ENCODE data around the gene PCDH9. TPM values are rescaled to one million over a fixed set of nuclear protein-coding genes. Genes with fewer than 3 reads are reported as not detected.

The PCDH9 gene
- total RNA-seq, 1 donor from 2014 or later, result 9.8 TPM

GRCh38 chr13:66681403-66681802 lies 548.7 kb downstream of the PCDH9 start:
- peaks cover 3% of the 10 kb centered on the region for H3K36me3 Mint-ChIP-seq (ENCODE audit: low read depth)
- H3K4me3 Mint-ChIP-seq (ENCODE audit: unreplicated experiment), result no peak overlapping the region
- no peak overlapping the region for H3K27ac Mint-ChIP-seq (ENCODE audit: unreplicated experiment)
- peaks cover 7% of the 10 kb centered on the region for H3K9me3 Mint-ChIP-seq (ENCODE audit: low read depth)
- H3K27me3 Mint-ChIP-seq (ENCODE audit: low read depth), result no peaks in the 10 kb centered on the region
- no peak for TF ChIP-seq CTCF (IDR thresholded peaks at IDR 0.05)
- H3K4me1 Mint-ChIP-seq (ENCODE audit: low read depth), result no peaks in the 10 kb centered on the region
- DNase-seq (ENCODE audit: low spot score), result no peak

GRCh38 chr13:66680031-66680430 lies 550.1 kb downstream of the PCDH9 start:
- no peaks in the 10 kb centered on the region for H3K4me1 Mint-ChIP-seq (ENCODE audit: low read depth)

GRCh38 chr13:66675620-66676019 lies 554.5 kb downstream of the PCDH9 start:
- no peaks in the 10 kb centered on the region for H3K27me3 Mint-ChIP-seq (ENCODE audit: low read depth)
- H3K4me3 Mint-ChIP-seq (ENCODE audit: unreplicated experiment), result no peak overlapping the region
- DNase-seq (ENCODE audit: low spot score), result no peak
- peaks cover 3% of the 10 kb centered on the region for H3K4me1 Mint-ChIP-seq (ENCODE audit: low read depth)
- TF ChIP-seq CTCF (IDR thresholded peaks at IDR 0.05), result no peak
- peaks cover 5% of the 10 kb centered on the region for H3K9me3 Mint-ChIP-seq (ENCODE audit: low read depth)
- no peaks in the 10 kb centered on the region for H3K36me3 Mint-ChIP-seq (ENCODE audit: low read depth)
- H3K27ac Mint-ChIP-seq (ENCODE audit: unreplicated experiment), result no peak overlapping the region

More at GRCh38 chr13:66680031-66680430, 550.1 kb downstream of the PCDH9 start:
- DNase-seq (ENCODE audit: low spot score), result no peak
- Mint-ChIP-seq H3K4me3 (ENCODE audit: unreplicated experiment) (no peak overlapping the region), H3K27ac (ENCODE audit: unreplicated experiment) (no peak overlapping the region), H3K27me3 (ENCODE audit: low read depth) (no peaks in the 10 kb centered on the region), H3K36me3 (ENCODE audit: low read depth) (peaks cover 3% of the 10 kb centered on the region), H3K9me3 (ENCODE audit: low read depth) (peaks cover 4% of the 10 kb centered on the region)
- no peak for TF ChIP-seq CTCF (IDR thresholded peaks at IDR 0.05)

- DNase-seq (ENCODE audit: low spot score), result no peak
- H3K36me3 Mint-ChIP-seq (ENCODE audit: low read depth), result no peaks in the 10 kb centered on the region
- peaks cover 3% of the 10 kb centered on the region for H3K4me1 Mint-ChIP-seq (ENCODE audit: low read depth)
- no peak overlapping the region for H3K4me3 Mint-ChIP-seq (ENCODE audit: unreplicated experiment)
- peaks cover 5% of the 10 kb centered on the region for H3K9me3 Mint-ChIP-seq (ENCODE audit: low read depth)
- H3K27ac Mint-ChIP-seq (ENCODE audit: unreplicated experiment), result no peak overlapping the region
- no peaks in the 10 kb centered on the region for H3K27me3 Mint-ChIP-seq (ENCODE audit: low read depth)
- no peak for TF ChIP-seq CTCF (IDR thresholded peaks at IDR 0.05)
These were observed 556.7 kb downstream of the PCDH9 start for GRCh38 chr13:66673401-66673800.

- Mint-ChIP-seq H3K27me3 (ENCODE audit: low read depth) (no peaks in the 10 kb centered on the region), H3K27ac (ENCODE audit: unreplicated experiment) (no peak overlapping the region), H3K9me3 (ENCODE audit: low read depth) (peaks cover under 1% of the 10 kb centered on the region), H3K4me3 (ENCODE audit: unreplicated experiment) (no peak overlapping the region), H3K4me1 (ENCODE audit: low read depth) (peaks cover 7% of the 10 kb centered on the region), H3K36me3 (ENCODE audit: low read depth) (no peaks in the 10 kb centered on the region)
- TF ChIP-seq CTCF (IDR thresholded peaks at IDR 0.05), result no peak
- no peak for DNase-seq (ENCODE audit: low spot score)
These were observed 564.1 kb downstream of the PCDH9 start for GRCh38 chr13:66665991-66666390.
